PC-9 (cell line): ENCODE results near the gene LIMA1. TPM values are rescaled to one million over a fixed set of nuclear protein-coding genes. Genes with fewer than 3 reads are reported as not detected.

Experiments
- BruUV-seq: library from RNA; stranded (reverse); fragments of 400-500 nt; replicated peaks from 2 replicates; lab custom pipeline; 2021; lab: Mats Ljungman, UMichigan
- CTCF ChIA-PET: fragments of 300-600 bp; sonication (Branson Sonifier 250); formaldehyde crosslinking; loops from one replicate; lab custom pipeline; 2022; ENCODE audit warnings: antibody characterized with exemption; lab: Charles Lee
- POLR2A ChIA-PET: fragments of 300-600 bp; sonication (Branson Sonifier 250); formaldehyde crosslinking; loops from one replicate; lab custom pipeline; 2022; ENCODE audit warnings: antibody characterized with exemption; ENCODE audit not compliant: unreplicated experiment; lab: Charles Lee
- DNase-seq, 2 experiments: peaks; one replicate each; pipeline versions ENCODE4 v3.0.0 to v3.0.0-alpha.2; 2015 to 2022; ENCODE audit warnings: mixed read lengths in 1 of 2
- H2AFZ ChIP-seq: fragments of 200-600 bp; sonication (generic); 2 replicates; pipeline ENCODE4 v1.8.1; 2017; ENCODE audit warnings: antibody characterized with exemption
- H3F3A ChIP-seq: fragments of 200-600 bp; sonication (generic); 2 replicates; pipeline ENCODE4 v1.8.1; 2017; ENCODE audit warnings: antibody characterized with exemption, mild to moderate bottlenecking, low read depth; ENCODE audit not compliant: insufficient read depth
- H3K27ac ChIP-seq: fragments of 200-600 bp; sonication (generic); 2 replicates; pipeline ENCODE4 v1.6.1; 2016; ENCODE audit warnings: mixed run types
- H3K27me3 ChIP-seq: fragments of 200-600 bp; sonication (generic); 2 replicates; pipeline ENCODE4 v1.6.1; 2016; ENCODE audit warnings: low read depth, mixed run types; ENCODE audit not compliant: insufficient read depth
- H3K36me3 ChIP-seq: fragments of 200-600 bp; sonication (generic); 2 replicates; pipeline ENCODE4 v1.6.1; 2016; ENCODE audit warnings: low read depth, mixed run types
- H3K4me1 ChIP-seq: fragments of 200-600 bp; sonication (generic); replicated peaks from 2 replicates; pipeline ENCODE4 v1.6.1; 2016; ENCODE audit warnings: mixed run types; ENCODE audit not compliant: insufficient read depth
- H3K4me2 ChIP-seq: fragments of 200-600 bp; sonication (generic); 2 replicates; pipeline ENCODE4 v1.6.1; 2017; ENCODE audit warnings: mixed run types
- H3K4me3 ChIP-seq: fragments of 200-600 bp; sonication (generic); 2 replicates; pipeline ENCODE4 v1.6.1; 2016; ENCODE audit warnings: mixed run types
- H3K79me2 ChIP-seq: fragments of 200-600 bp; sonication (generic); 2 replicates; pipeline ENCODE4 v1.6.1; 2017; ENCODE audit warnings: low read depth, mixed run types
- H3K9me2 ChIP-seq: fragments of 200-600 bp; sonication (generic); 2 replicates; pipeline ENCODE4 v1.8.1; 2017; ENCODE audit warnings: mild to moderate bottlenecking; ENCODE audit not compliant: insufficient read depth
- H3K9me3 ChIP-seq: fragments of 200-600 bp; sonication (generic); 2 replicates; pipeline ENCODE4 v1.8.1; 2016; ENCODE audit warnings: low read depth; ENCODE audit not compliant: insufficient read depth
- H4K20me1 ChIP-seq: fragments of 200-600 bp; sonication (generic); 2 replicates; pipeline ENCODE4 v1.8.1; 2017; ENCODE audit not compliant: insufficient read depth
- CTCF ChIP-seq: fragments of 200-600 bp; sonication (generic); conservative IDR thresholded peaks from 2 replicates; pipeline ENCODE4 v1.6.1; 2017; ENCODE audit warnings: mixed run types, antibody characterized with exemption, mild to moderate bottlenecking, moderate library complexity
- EZH2 ChIP-seq: fragments of 200-600 bp; sonication (generic); IDR thresholded peaks from 2 replicates; pipeline ENCODE4 v1.8.0; 2017; ENCODE audit warnings: antibody characterized with exemption, low read depth
- intact Hi-C: fragments of 100-400 bp; cut with micrococcal nuclease; formaldehyde crosslinking; loops from one replicate; pipeline ENCODE4 v1.10.0; 2022; ENCODE audit not compliant: unreplicated experiment
- microRNA-seq: library from miRNA; unstranded; fragments of <30 nt; microRNA quantifications from one replicate; pipeline ENCODE4 v1.2.0, GENCODE V29; 2021; ENCODE audit warnings: borderline number of aligned reads, borderline replicate concordance
- total RNA-seq: library from RNA; stranded (reverse); gene quantifications from 2 replicates; pipeline ENCODE4 v1.2.3, GENCODE V29; 2021

The LIMA1 gene
- total RNA-seq, 1 experiment from 2014 or later = 98.6 TPM

GRCh38 chr12:50132505-50133135 lies 150.7 kb downstream of the LIMA1 start:
- Histone ChIP-seq H3K27ac (no peak overlapping the region), H3F3A (no peaks in the 10 kb centered on the region; the same call in none of the 2 replicates), H3K4me2 (no peak overlapping the region), H3K4me1 (no peaks in the 10 kb centered on the region), H2AFZ (no peak overlapping the region), H3K4me3 (no peak overlapping the region), H3K79me2 (no peaks in the 10 kb centered on the region), H4K20me1 (peaks cover 4% of the 10 kb centered on the region; the same call in 1 of the 2 replicates), H3K36me3 (peaks cover 20% of the 10 kb centered on the region), H3K9me3 (no peaks in the 10 kb centered on the region; the same call in 1 of the 2 replicates), H3K27me3 (no peaks in the 10 kb centered on the region), H3K9me2 (no peaks in the 10 kb centered on the region)
- BruUV-seq = no TSS peak
- intact Hi-C loops = no loop called here
- DNase-seq = no peak
- CTCF ChIA-PET = interaction anchor here (0.6 kb wide), 1 partner anchor 9 kb away, joined by 7 read pairs; no protein-coding TSS in a partner anchor
- TF ChIP-seq CTCF (no peak), EZH2 (no peak)
- POLR2A ChIA-PET = no interaction called here

- H3K9me2 ChIP-seq = no peaks in the 10 kb centered on the region
- no peak overlapping the region for H2AFZ ChIP-seq
- TF ChIP-seq CTCF (no peak), EZH2 (no peak)
- H3K36me3 ChIP-seq = peaks cover 20% of the 10 kb centered on the region
- H4K20me1 ChIP-seq = peaks cover 4% of the 10 kb centered on the region; the same call in 1 of the 2 replicates
- H3K4me2 ChIP-seq = no peak overlapping the region
- H3K27me3 ChIP-seq = no peaks in the 10 kb centered on the region
- POLR2A ChIA-PET = no interaction called here
- H3K79me2 ChIP-seq = no peaks in the 10 kb centered on the region
- H3K27ac ChIP-seq = no peak overlapping the region
- H3K9me3 ChIP-seq = no peaks in the 10 kb centered on the region; the same call in 1 of the 2 replicates
- no peak for DNase-seq
- no peaks in the 10 kb centered on the region for H3K4me1 ChIP-seq
- H3K4me3 ChIP-seq = no peak overlapping the region
- no peaks in the 10 kb centered on the region; the same call in none of the 2 replicates for H3F3A ChIP-seq
- intact Hi-C loops = no loop called here
- BruUV-seq = no TSS peak
- CTCF ChIA-PET = interaction anchor here (0.5 kb wide), 1 partner anchor 19 kb away, joined by 20 read pairs; no protein-coding TSS in a partner anchor
Measured at GRCh38 chr12:50129290-50129689, 154.0 kb downstream of the LIMA1 start.

GRCh38 chr12:50127546-50127945 lies 155.8 kb downstream of the LIMA1 start:
- H3F3A ChIP-seq = no peaks in the 10 kb centered on the region; the same call in none of the 2 replicates
- H3K4me2 ChIP-seq = no peak overlapping the region
- POLR2A ChIA-PET = interaction anchor here (1.1 kb wide), 1 partner anchor 16 kb away, joined by 3 read pairs; the partner anchor contains the start of gene COX14
- no peak for TF ChIP-seq EZH2
- TF ChIP-seq CTCF = no peak
- H3K4me1 ChIP-seq = no peaks in the 10 kb centered on the region
- H3K79me2 ChIP-seq = no peaks in the 10 kb centered on the region
- no peaks in the 10 kb centered on the region for H3K9me2 ChIP-seq
- no peak overlapping the region for H3K4me3 ChIP-seq
- no TSS peak for BruUV-seq
- H3K9me3 ChIP-seq = no peaks in the 10 kb centered on the region; the same call in 1 of the 2 replicates
- intact Hi-C loops = no loop called here
- peaks cover 20% of the 10 kb centered on the region for H3K36me3 ChIP-seq
- DNase-seq = no peak
- no peak overlapping the region for H3K27ac ChIP-seq
- CTCF ChIA-PET = no interaction called here
- peaks cover 4% of the 10 kb centered on the region; the same call in 1 of the 2 replicates for H4K20me1 ChIP-seq
- H3K27me3 ChIP-seq = no peaks in the 10 kb centered on the region
- no peak overlapping the region for H2AFZ ChIP-seq

Small RNA genes within 50 kb of the gene (microRNA-seq; reads per million reads assigned to microRNA genes)
- gene MIR1293 = 5.4 reads per million

Other genes with a start within 250 kb of the LIMA1 start
- 3.5 and 4.5 TPM in 2 replicates for gene ASIC1, start 225.9 kb downstream of the LIMA1 start, total RNA-seq
- 48.8 and 66.7 TPM in 2 replicates for gene SMARCD1, start 198.2 kb downstream of the LIMA1 start, total RNA-seq
- 0.24 and 1.0 TPM in 2 replicates for gene GPD1, start 179.5 kb downstream of the LIMA1 start, total RNA-seq
- gene COX14, start 171.3 kb downstream of the LIMA1 start, total RNA-seq = 53.9 and 76.1 TPM in 2 replicates
- gene CERS5, start 116.2 kb downstream of the LIMA1 start, total RNA-seq = 33.0 and 41.7 TPM in 2 replicates
- not detected in 2 replicates for gene FAM186A, start 113.1 kb upstream of the LIMA1 start, total RNA-seq
- 49.2 and 74.2 TPM in 2 replicates for gene LARP4, start 117.4 kb upstream of the LIMA1 start, total RNA-seq
- gene DIP2B, start 221.5 kb upstream of the LIMA1 start, total RNA-seq = 29.0 and 29.4 TPM in 2 replicates